Measurements from ENCODE around the gene KLF13.
A peak's percentile ranks its signal among the peaks of the same experiment; 100 is the strongest.

KLF13 gene

GRCh38 chr15:31326156-31326874, at the start of gene KLF13:
Gene KLF13, plus strand, starts transcription at chr15:31326835. Its CDS starts 378 bp downstream, at chr15:31327213.
- peak; percentile 99 to 100 for DNase-seq (ENCODE audit: low read depth in 2 of 2)

DNA sequence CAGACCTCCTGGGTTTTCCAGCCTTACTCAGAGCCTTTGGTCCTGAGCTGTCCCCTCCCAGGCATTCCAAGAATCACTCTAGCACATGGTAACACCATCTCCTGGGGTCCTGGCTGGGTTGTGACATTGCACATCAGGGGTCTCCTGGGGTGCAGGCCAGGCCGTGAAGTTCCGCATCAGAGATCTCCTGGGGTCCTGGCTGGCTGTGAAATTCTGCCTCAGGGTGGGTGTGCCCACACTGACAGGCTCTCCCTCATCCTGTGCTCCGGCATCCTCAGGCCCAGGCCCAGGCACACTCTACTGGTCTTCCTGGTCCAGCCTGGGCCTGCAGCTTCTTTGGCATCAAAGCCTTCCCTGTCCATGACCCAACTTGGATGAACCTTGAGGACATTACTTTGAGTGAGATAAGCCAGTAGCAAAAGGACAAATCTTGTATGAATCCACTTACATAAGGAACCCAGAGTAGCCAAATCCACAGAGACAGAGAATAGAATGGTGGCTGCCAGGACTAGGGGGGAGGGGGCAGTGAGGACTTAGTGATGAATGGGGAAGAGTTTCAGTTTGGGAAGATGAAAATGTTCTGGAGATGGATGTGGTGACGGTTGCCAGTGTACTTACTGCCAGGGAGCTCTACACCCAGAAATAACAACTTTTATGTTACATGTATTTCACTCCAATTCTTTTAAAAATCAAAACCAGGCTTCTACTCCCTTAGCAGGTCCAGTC, 49.1 kb upstream of the KLF13 start:
- DNase-seq (ENCODE audit: low read depth in 2 of 2): no peak

- DNase-seq (ENCODE audit: low read depth in 2 of 2): no peak
Observed at GRCh38 chr15:31278061-31278445, 48.6 kb upstream of the KLF13 start.

GRCh38 chr15:31278544-31279220, 48.0 kb upstream of the KLF13 start:
- no peak for DNase-seq (ENCODE audit: low read depth in 2 of 2)

DNA sequence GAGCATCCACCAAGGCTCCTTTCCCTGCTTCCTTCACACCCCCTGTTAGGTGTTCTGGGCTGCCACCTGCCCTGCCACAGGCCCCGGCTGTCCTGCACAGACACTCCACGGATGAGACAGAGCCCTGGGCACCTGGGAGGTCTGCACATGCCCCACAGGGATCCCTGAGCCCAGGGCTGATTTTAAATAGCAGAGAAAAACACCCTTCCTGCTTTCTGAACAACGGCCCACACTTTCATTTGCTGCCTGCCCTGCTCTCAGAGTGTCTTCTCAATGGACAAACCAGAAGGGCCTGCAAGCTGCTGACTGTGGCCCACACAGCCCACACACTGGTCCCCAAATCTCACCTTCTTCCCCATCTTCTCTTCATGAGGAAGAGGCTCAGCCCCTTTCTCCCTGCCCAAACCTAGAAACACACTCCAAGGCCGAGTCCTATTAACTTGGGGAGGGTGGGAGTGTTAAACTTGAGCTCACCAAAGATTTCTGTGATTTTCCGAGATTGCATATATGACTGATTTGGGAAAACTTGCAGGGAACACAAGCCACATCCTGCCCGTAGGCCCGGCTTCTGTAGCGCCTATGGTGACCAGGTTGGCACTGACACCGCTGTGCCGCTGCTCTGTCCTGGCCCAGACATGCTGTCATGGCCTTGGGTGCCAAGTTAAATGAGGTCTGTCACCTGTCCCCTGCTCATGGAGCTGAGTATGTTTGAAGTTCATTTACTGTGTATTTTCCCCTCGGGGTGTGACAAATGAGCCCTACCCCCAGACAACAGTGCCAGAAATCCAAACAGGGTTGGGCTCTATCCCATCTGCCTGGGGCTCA, 47.2 kb upstream of the KLF13 start:
- DNase-seq (ENCODE audit: low read depth in 2 of 2): no peak

- DNase-seq (ENCODE audit: low read depth in 2 of 2): no peak
Observed at GRCh38 chr15:31280046-31280830, 46.4 kb upstream of the KLF13 start.

- no peak for DNase-seq (ENCODE audit: low read depth in 2 of 2)
Observed at GRCh38 chr15:31280831-31281216, 45.8 kb upstream of the KLF13 start.

GRCh38 chr15:31283043-31283442, 43.6 kb upstream of the KLF13 start:
- DNase-seq (ENCODE audit: low read depth in 2 of 2): no peak

DNA sequence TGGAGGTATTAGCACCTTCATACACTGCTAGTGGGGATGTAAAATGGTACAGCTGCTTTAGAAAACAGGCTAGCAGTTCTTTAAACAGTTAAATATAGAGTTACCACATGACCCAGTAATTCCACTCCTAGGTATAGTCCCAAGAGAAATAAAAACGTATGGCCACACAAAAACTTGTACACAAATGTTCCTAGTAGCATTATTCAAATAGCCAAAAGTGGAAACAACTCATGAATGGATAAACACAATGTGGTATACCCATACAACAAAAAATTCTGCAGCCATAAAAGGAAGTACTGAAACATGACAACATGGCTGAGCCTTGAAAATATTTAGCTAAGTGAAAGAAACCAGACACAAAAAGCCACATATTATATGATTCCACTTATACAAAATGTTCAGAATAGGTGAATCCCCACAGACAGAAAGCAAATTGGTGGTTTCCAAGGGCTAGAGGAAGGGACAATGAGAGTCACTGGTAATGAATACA, 40.8 kb upstream of the KLF13 start:
- no peak for DNase-seq (ENCODE audit: low read depth in 2 of 2)

DNA sequence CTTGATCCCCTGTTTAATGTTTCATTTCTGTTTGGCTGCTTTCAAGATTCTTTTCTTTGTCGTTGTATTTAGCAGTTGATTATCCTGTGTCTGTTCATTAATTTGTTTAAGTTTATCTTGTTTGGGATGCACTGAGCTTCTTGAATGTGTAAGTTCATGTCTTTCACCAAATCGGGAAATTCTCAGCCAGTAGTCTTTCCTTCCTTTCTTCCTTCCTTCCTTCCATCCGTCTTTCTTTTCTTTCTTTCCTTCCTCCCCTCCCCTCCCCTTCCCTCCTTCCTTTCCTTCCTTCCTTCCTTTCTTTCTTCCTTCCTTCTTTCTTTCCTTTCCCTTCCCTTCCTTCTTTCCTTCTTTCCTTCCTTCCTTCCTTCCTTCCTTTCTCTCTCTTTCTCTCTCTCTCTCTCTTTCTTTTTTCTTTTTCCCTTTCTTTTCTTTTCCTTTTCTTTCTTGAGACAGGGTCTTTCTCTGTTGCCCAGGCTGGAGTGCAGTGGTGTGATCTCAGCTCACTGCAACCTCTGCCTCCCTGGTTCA, 35.5 kb upstream of the KLF13 start:
- no peak for DNase-seq (ENCODE audit: low read depth in 2 of 2)

DNA sequence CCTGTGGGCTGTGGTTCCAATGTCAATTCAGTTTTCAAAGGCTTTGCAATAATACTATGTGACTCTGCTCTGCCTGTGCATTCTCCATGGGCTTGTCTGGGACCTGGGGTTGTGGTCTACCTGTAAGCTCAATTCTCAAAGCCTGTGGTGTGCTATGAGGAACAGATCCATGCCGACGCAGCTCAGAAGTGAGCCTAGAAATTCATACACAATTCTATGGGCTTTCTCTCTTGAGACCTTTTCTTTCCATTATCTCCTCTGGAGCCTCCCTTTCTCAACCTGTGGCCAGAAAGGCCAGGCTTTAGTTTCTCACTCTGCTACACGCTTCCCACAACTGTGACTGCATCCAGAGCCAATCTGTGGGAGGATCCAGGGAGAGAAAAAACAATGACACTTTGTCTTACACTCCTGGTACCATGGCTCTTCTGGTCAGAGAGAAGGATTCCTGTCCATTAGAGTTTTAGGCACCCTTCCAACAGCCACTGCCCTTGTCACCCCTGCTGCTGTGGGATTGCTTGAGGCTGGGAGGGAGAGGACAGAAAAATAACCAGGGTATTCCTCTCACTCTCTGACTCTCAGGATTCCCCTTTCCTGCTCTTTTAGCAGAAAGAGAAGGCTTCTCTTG, 34.1 kb upstream of the KLF13 start:
- DNase-seq (ENCODE audit: low read depth in 2 of 2): no peak

- no peak for DNase-seq (ENCODE audit: low read depth in 2 of 2)
Observed at GRCh38 chr15:31293655-31294054, 33.0 kb upstream of the KLF13 start.

- DNase-seq (ENCODE audit: low read depth in 2 of 2): no peak
Observed at GRCh38 chr15:31294067-31294466, 32.6 kb upstream of the KLF13 start.

DNA sequence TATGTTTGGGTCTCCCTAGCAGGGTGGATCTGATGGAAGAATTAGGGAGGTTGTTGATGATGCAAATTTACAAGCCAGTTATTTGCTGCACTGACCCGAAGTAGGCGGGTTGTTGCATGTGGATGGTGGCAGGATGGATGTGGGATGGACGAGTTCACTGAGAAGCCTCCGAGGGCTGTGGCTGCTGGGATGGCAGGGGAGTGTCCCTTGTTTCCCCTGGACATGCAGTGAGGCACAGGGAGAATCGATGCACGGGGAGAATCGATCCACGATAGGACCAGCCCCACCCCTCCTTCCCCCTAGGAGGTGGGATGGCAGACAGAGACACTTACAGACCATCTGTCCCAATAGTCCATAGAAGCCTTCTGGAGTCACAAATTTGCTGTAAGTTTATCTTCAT, 31.0 kb upstream of the KLF13 start:
- DNase-seq (ENCODE audit: low read depth in 2 of 2): no peak

DNA sequence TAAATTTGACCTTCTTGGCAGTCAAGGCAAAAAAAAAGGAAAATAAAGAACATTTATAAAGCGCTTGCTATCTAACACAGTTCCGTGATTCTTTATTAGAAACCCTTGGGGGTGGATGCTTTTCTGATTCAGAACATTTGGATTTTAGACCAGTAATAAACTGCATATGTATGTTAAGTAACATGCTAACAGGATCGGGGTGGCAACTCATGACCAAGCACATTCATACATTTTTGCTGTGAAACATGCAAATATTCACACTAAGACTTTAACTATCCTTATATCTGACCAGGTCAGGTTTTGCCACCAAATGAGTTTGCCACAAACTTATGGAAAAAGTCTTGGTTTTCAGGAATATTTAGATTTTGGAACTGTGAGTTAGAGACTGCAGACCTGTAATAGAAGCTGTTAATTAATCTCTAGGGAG, 30.4 kb upstream of the KLF13 start:
- DNase-seq (ENCODE audit: low read depth in 2 of 2): no peak

GRCh38 chr15:31296646-31297574, 29.7 kb upstream of the KLF13 start:
- DNase-seq (ENCODE audit: low read depth in 2 of 2): no peak

GRCh38 chr15:31297575-31298456, 28.8 kb upstream of the KLF13 start:
- no peak for DNase-seq (ENCODE audit: low read depth in 2 of 2)

DNA sequence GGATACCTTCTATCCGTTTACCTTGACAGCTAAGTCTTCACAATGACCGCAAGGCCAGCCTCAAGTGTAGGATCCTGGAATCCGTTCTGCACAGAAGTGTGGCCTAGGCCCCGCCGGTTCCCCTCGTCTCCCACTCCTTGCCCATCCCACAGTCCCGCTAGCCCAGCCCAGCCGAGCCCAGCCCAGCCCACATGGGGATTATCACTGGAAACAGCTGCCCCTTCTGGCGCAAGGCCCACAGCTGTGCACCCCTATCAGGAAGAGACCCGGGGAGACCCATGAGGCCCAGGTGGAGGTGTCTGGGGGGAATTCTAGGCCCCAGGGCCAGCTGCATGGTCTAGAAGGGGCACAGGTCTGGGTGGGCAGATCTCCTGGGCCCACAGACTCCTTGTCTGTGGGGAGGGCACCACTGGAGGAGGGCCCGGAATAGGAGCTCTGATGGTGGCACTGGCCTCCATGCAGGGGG, 27.9 kb upstream of the KLF13 start:
- no peak for DNase-seq (ENCODE audit: low read depth in 2 of 2)
